HEK293 (cell line): ENCODE data around the gene AKIRIN1.

ENCODE experiments used
- BCL11A ChIP-seq: fragments of 450-650 bp; formaldehyde crosslinking; IDR thresholded peaks from 2 replicates; pipeline ENCODE4 v1.5.1; 2016; ENCODE audit warnings: low read depth, missing biosample characterization, missing genetic modification characterization
- SP3 ChIP-seq: fragments of 450-650 bp; formaldehyde crosslinking; IDR thresholded peaks from 2 replicates; pipeline ENCODE4 v1.5.1; 2016; ENCODE audit warnings: missing biosample characterization, missing genetic modification characterization
- ZBTB8A ChIP-seq: fragments of 450-650 bp; formaldehyde crosslinking; IDR thresholded peaks from 2 replicates; pipeline ENCODE4 v1.5.1; 2016; ENCODE audit warnings: missing biosample characterization, missing genetic modification characterization
- ZNF350 ChIP-seq: fragments of 450-650 bp; formaldehyde crosslinking; IDR thresholded peaks from 2 replicates; pipeline ENCODE4 v1.5.0; 2017; ENCODE audit warnings: missing biosample characterization, mild to moderate bottlenecking, missing genetic modification characterization
- ZNF416 ChIP-seq: fragments of 450-650 bp; formaldehyde crosslinking; IDR thresholded peaks from 2 replicates; pipeline ENCODE4 v1.5.1; 2016; ENCODE audit warnings: missing biosample characterization, missing genetic modification characterization
- ZNF423 ChIP-seq: fragments of 450-650 bp; formaldehyde crosslinking; IDR thresholded peaks from 2 replicates; pipeline ENCODE4 v1.5.1; 2016; ENCODE audit warnings: missing biosample characterization, missing genetic modification characterization
- ZNF549 ChIP-seq: fragments of 450-650 bp; IDR thresholded peaks from 2 replicates; pipeline ENCODE4 v1.5.1; 2018; ENCODE audit warnings: missing biosample characterization, missing genetic modification characterization, mild to moderate bottlenecking, inconsistent platforms, moderate library complexity
- ZNF585B ChIP-seq: fragments of 450-650 bp; formaldehyde crosslinking; IDR thresholded peaks from 2 replicates; pipeline ENCODE4 v1.5.1; 2016; ENCODE audit warnings: missing biosample characterization, missing genetic modification characterization
- ZNF626 ChIP-seq: fragments of 450-650 bp; sonication (Bioruptor Pico); formaldehyde crosslinking; IDR thresholded peaks from 2 replicates; pipeline ENCODE4 v1.5.1; 2018; ENCODE audit warnings: missing biosample characterization, missing genetic modification characterization, inconsistent platforms
- ZNF629 ChIP-seq: fragments of 450-650 bp; formaldehyde crosslinking; IDR thresholded peaks from 2 replicates; pipeline ENCODE4 v1.5.1; 2017; ENCODE audit warnings: missing biosample characterization, missing genetic modification characterization
- ZNF654 ChIP-seq: fragments of 450-650 bp; formaldehyde crosslinking; IDR thresholded peaks from 2 replicates; pipeline ENCODE4 v1.5.1; 2016; ENCODE audit warnings: low read depth, missing biosample characterization, missing genetic modification characterization
- ZNF776 ChIP-seq: fragments of 450-650 bp; formaldehyde crosslinking; IDR thresholded peaks from 2 replicates; pipeline ENCODE4 v1.5.0; 2017; ENCODE audit warnings: missing biosample characterization, missing genetic modification characterization, borderline replicate concordance
- ZNF791 ChIP-seq: fragments of 450-650 bp; formaldehyde crosslinking; IDR thresholded peaks from 2 replicates; pipeline ENCODE4 v1.5.1; 2016; ENCODE audit warnings: missing biosample characterization, missing genetic modification characterization
- ZSCAN16 ChIP-seq: fragments of 450-650 bp; formaldehyde crosslinking; IDR thresholded peaks from 2 replicates; pipeline ENCODE4 v1.5.1; 2016; ENCODE audit warnings: missing biosample characterization, missing genetic modification characterization
- TF ChIP-seq, protein P1 (sequence below): fragments of 450-650 bp; IDR thresholded peaks from 2 replicates; pipeline ENCODE4 v1.5.1; 2018; ENCODE audit warnings: missing biosample characterization, mild to moderate bottlenecking, missing genetic modification characterization
- TF ChIP-seq, protein P2 (sequence below): fragments of 450-650 bp; formaldehyde crosslinking; IDR thresholded peaks from 2 replicates; pipeline ENCODE4 v1.5.1; 2016; ENCODE audit warnings: missing biosample characterization, missing genetic modification characterization
- TF ChIP-seq, protein P3 (sequence below): fragments of 450-650 bp; formaldehyde crosslinking; IDR thresholded peaks from 2 replicates; pipeline ENCODE4 v1.5.1; 2016; ENCODE audit warnings: missing biosample characterization, missing genetic modification characterization
- TF ChIP-seq, protein P4 (sequence below): fragments of 450-650 bp; formaldehyde crosslinking; IDR thresholded peaks from 2 replicates; pipeline ENCODE4 v1.5.1; 2016; ENCODE audit warnings: missing biosample characterization, missing genetic modification characterization
- TF ChIP-seq, protein P5 (sequence below): fragments of 450-650 bp; formaldehyde crosslinking; IDR thresholded peaks from 2 replicates; pipeline ENCODE4 v1.5.1; 2016; ENCODE audit warnings: missing biosample characterization, missing genetic modification characterization
- TF ChIP-seq, protein P6 (sequence below): fragments of 450-650 bp; formaldehyde crosslinking; IDR thresholded peaks from 2 replicates; pipeline ENCODE4 v1.5.1; 2016; ENCODE audit warnings: missing biosample characterization, missing genetic modification characterization, borderline replicate concordance

Gene AKIRIN1

DNA sequence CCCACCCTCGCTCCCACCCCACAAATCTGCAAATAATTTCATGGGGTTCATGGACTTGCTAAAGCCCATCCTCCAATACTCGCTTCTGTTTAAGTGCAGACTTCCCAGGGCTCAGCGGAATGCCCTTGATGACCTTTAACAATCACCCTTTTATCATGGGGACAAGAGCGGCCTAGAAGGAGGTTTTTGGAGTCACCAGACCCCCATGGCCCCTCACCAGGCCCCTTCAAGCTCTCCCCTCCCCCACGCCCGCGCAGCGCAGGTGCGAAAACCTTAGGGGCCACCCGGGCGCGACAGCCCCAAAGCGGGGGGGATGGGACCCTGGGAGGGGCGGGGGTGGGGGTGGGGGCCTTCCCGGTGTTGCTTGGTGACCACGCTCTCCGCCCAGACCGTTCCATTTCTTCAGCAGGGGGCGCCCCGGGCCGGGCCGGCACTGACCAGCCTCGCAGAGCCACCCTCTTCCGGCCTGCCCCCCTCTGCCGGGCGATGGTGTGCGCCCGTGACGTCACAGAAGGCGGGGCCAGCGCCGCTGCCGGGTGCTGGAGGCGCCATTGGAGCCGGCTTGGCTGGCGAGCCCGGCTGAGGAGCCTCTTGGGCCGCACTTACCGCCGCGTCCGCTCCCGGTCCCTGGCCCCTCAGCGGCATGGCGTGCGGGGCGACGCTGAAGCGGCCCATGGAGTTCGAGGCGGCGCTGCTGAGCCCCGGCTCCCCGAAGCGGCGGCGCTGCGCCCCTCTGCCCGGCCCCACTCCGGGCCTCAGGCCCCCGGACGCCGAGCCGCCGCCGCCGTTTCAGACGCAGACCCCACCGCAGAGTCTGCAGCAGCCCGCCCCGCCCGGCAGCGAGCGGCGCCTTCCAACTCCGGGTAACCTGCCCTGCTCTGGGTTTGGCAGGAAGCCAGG is at the start of gene AKIRIN1 (continued):
- TF ChIP-seq, protein P1, sequence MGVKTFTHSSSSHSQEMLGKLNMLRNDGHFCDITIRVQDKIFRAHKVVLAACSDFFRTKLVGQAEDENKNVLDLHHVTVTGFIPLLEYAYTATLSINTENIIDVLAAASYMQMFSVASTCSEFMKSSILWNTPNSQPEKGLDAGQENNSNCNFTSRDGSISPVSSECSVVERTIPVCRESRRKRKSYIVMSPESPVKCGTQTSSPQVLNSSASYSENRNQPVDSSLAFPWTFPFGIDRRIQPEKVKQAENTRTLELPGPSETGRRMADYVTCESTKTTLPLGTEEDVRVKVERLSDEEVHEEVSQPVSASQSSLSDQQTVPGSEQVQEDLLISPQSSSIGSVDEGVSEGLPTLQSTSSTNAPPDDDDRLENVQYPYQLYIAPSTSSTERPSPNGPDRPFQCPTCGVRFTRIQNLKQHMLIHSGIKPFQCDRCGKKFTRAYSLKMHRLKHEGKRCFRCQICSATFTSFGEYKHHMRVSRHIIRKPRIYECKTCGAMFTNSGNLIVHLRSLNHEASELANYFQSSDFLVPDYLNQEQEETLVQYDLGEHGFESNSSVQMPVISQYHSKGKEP (tag by site-specific recombination), result no peak
- TF ChIP-seq, protein P2, sequence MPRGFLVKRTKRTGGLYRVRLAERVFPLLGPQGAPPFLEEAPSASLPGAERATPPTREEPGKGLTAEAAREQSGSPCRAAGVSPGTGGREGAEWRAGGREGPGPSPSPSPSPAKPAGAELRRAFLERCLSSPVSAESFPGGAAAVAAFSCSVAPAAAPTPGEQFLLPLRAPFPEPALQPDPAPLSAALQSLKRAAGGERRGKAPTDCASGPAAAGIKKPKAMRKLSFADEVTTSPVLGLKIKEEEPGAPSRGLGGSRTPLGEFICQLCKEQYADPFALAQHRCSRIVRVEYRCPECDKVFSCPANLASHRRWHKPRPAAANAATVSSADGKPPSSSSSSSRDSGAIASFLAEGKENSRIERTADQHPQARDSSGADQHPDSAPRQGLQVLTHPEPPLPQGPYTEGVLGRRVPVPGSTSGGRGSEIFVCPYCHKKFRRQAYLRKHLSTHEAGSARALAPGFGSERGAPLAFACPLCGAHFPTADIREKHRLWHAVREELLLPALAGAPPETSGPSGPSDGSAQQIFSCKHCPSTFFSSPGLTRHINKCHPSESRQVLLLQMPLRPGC (tag by site-specific recombination), result peak; percentile 33; the same call in 1 of the 2 replicates
- TF ChIP-seq ZNF350 (tag by site-specific recombination) (no peak), SP3 (tag by site-specific recombination) (peak; percentile 78), ZNF549 (tag by site-specific recombination) (no peak), ZNF416 (no peak), BCL11A (tag by site-specific recombination) (no peak), ZBTB8A (peak; percentile 48; the same call in 1 of the 2 replicates), ZNF776 (tag by site-specific recombination) (no peak), ZNF654 (tag by site-specific recombination) (no peak), ZNF585B (tag by site-specific recombination) (no peak), ZNF423 (tag by site-specific recombination) (no peak), ZSCAN16 (tag by site-specific recombination) (no peak), ZNF626 (tag by site-specific recombination) (peak; percentile 71; the same call in 1 of the 2 replicates), ZNF629 (tag by site-specific recombination) (peak; percentile 80), ZNF791 (tag by site-specific recombination) (no peak)
- TF ChIP-seq, protein P3, sequence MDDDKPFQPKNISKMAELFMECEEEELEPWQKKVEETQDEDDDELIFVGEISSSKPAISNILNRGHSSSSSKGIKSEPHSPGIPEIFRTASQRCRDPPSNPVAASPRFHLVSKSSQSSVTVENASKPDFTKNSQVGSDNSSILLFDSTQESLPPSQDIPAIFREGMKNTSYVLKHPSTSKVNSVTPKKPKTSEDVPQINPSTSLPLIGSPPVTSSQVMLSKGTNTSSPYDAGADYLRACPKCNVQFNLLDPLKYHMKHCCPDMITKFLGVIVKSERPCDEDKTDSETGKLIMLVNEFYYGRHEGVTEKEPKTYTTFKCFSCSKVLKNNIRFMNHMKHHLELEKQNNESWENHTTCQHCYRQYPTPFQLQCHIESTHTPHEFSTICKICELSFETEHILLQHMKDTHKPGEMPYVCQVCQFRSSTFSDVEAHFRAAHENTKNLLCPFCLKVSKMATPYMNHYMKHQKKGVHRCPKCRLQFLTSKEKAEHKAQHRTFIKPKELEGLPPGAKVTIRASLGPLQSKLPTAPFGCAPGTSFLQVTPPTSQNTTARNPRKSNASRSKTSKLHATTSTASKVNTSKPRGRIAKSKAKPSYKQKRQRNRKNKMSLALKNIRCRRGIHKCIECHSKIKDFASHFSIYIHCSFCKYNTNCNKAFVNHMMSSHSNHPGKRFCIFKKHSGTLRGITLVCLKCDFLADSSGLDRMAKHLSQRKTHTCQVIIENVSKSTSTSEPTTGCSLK, result no peak
- TF ChIP-seq, protein P4, sequence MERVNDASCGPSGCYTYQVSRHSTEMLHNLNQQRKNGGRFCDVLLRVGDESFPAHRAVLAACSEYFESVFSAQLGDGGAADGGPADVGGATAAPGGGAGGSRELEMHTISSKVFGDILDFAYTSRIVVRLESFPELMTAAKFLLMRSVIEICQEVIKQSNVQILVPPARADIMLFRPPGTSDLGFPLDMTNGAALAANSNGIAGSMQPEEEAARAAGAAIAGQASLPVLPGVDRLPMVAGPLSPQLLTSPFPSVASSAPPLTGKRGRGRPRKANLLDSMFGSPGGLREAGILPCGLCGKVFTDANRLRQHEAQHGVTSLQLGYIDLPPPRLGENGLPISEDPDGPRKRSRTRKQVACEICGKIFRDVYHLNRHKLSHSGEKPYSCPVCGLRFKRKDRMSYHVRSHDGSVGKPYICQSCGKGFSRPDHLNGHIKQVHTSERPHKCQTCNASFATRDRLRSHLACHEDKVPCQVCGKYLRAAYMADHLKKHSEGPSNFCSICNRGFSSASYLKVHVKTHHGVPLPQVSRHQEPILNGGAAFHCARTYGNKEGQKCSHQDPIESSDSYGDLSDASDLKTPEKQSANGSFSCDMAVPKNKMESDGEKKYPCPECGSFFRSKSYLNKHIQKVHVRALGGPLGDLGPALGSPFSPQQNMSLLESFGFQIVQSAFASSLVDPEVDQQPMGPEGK (tag by site-specific recombination), result peak; percentile 85
- TF ChIP-seq, protein P5, sequence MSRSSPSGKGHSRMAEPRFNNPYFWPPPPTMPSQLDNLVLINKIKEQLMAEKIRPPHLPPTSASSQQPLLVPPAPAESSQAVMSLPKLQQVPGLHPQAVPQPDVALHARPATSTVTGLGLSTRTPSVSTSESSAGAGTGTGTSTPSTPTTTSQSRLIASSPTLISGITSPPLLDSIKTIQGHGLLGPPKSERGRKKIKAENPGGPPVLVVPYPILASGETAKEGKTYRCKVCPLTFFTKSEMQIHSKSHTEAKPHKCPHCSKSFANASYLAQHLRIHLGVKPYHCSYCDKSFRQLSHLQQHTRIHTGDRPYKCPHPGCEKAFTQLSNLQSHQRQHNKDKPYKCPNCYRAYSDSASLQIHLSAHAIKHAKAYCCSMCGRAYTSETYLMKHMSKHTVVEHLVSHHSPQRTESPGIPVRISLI (tag by site-specific recombination), result no peak
- TF ChIP-seq, protein P6, sequence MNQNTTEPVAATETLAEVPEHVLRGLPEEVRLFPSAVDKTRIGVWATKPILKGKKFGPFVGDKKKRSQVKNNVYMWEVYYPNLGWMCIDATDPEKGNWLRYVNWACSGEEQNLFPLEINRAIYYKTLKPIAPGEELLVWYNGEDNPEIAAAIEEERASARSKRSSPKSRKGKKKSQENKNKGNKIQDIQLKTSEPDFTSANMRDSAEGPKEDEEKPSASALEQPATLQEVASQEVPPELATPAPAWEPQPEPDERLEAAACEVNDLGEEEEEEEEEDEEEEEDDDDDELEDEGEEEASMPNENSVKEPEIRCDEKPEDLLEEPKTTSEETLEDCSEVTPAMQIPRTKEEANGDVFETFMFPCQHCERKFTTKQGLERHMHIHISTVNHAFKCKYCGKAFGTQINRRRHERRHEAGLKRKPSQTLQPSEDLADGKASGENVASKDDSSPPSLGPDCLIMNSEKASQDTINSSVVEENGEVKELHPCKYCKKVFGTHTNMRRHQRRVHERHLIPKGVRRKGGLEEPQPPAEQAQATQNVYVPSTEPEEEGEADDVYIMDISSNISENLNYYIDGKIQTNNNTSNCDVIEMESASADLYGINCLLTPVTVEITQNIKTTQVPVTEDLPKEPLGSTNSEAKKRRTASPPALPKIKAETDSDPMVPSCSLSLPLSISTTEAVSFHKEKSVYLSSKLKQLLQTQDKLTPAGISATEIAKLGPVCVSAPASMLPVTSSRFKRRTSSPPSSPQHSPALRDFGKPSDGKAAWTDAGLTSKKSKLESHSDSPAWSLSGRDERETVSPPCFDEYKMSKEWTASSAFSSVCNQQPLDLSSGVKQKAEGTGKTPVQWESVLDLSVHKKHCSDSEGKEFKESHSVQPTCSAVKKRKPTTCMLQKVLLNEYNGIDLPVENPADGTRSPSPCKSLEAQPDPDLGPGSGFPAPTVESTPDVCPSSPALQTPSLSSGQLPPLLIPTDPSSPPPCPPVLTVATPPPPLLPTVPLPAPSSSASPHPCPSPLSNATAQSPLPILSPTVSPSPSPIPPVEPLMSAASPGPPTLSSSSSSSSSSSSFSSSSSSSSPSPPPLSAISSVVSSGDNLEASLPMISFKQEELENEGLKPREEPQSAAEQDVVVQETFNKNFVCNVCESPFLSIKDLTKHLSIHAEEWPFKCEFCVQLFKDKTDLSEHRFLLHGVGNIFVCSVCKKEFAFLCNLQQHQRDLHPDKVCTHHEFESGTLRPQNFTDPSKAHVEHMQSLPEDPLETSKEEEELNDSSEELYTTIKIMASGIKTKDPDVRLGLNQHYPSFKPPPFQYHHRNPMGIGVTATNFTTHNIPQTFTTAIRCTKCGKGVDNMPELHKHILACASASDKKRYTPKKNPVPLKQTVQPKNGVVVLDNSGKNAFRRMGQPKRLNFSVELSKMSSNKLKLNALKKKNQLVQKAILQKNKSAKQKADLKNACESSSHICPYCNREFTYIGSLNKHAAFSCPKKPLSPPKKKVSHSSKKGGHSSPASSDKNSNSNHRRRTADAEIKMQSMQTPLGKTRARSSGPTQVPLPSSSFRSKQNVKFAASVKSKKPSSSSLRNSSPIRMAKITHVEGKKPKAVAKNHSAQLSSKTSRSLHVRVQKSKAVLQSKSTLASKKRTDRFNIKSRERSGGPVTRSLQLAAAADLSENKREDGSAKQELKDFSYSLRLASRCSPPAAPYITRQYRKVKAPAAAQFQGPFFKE (tag by site-specific recombination), result no peak
